Measurements from ENCODE around the gene UPK3BL1. TPM values are rescaled to one million over a fixed set of nuclear protein-coding genes. Genes with fewer than 3 reads are reported as not detected.
"Not testable (repeated sequence)": the region's sequence is repeated elsewhere in the genome, so short reads cannot be mapped to it uniquely, and the experiment has no call there.

The UPK3BL1 gene
- total and polyA plus RNA-seq, 2 donors (not counting 1 experiment from before 2014, with no cell fraction given), result 2.3 to 5.4 TPM

- H3K4me3 ChIP-seq (replicated peaks in 1 of 4; ENCODE audit: control extremely low read depth in 1 of 4, insufficient read depth in 1 of 4, low read depth in 3 of 4, low read length in 4 of 4); H3K4me1 ChIP-seq (ENCODE audit: control insufficient read depth, extremely low read depth, insufficient read depth, low read length); H3K4me2 ChIP-seq (ENCODE audit: extremely low read depth, insufficient read depth, low read length): not testable (repeated sequence)
Observed at GRCh38 chr7:102606848-102607247, 35.7 kb downstream of the UPK3BL1 start.

GRCh38 chr7:102604431-102605145, 38.0 kb downstream of the UPK3BL1 start:
- H4K20me1 ChIP-seq (ENCODE audit: control insufficient read depth, extremely low read depth, insufficient read depth, low read length); H3K9me3 ChIP-seq (ENCODE audit: control insufficient read depth, insufficient read depth, low read depth, low read length); H3K27me3 ChIP-seq (ENCODE audit: control insufficient read depth, insufficient read depth, low read length); DNase-seq (ENCODE audit: low read depth in 2 of 2); H3K79me2 ChIP-seq (ENCODE audit: control insufficient read depth, insufficient read depth, low read length); H3K9ac ChIP-seq (ENCODE audit: insufficient read depth, low read length); H2AFZ ChIP-seq (ENCODE audit: low read length); H3K4me3 ChIP-seq (replicated peaks in 1 of 4; ENCODE audit: control extremely low read depth in 1 of 4, insufficient read depth in 1 of 4, low read depth in 3 of 4, low read length in 4 of 4); H3K27ac ChIP-seq (ENCODE audit: insufficient read depth, low read length); H3K4me2 ChIP-seq (ENCODE audit: extremely low read depth, insufficient read depth, low read length); H3K36me3 ChIP-seq (ENCODE audit: control insufficient read depth, insufficient read depth, low read length); H3K4me1 ChIP-seq (ENCODE audit: control insufficient read depth, extremely low read depth, insufficient read depth, low read length): not testable (repeated sequence)

More at GRCh38 chr7:102606848-102607247, 35.7 kb downstream of the UPK3BL1 start:
- H3K27me3 ChIP-seq (ENCODE audit: control insufficient read depth, insufficient read depth, low read length); H3K79me2 ChIP-seq (ENCODE audit: control insufficient read depth, insufficient read depth, low read length); H3K27ac ChIP-seq (ENCODE audit: insufficient read depth, low read length); H3K9me3 ChIP-seq (ENCODE audit: control insufficient read depth, insufficient read depth, low read depth, low read length); H4K20me1 ChIP-seq (ENCODE audit: control insufficient read depth, extremely low read depth, insufficient read depth, low read length); H2AFZ ChIP-seq (ENCODE audit: low read length); H3K36me3 ChIP-seq (ENCODE audit: control insufficient read depth, insufficient read depth, low read length); H3K9ac ChIP-seq (ENCODE audit: insufficient read depth, low read length); DNase-seq (ENCODE audit: low read depth in 2 of 2): not testable (repeated sequence)

DNA sequence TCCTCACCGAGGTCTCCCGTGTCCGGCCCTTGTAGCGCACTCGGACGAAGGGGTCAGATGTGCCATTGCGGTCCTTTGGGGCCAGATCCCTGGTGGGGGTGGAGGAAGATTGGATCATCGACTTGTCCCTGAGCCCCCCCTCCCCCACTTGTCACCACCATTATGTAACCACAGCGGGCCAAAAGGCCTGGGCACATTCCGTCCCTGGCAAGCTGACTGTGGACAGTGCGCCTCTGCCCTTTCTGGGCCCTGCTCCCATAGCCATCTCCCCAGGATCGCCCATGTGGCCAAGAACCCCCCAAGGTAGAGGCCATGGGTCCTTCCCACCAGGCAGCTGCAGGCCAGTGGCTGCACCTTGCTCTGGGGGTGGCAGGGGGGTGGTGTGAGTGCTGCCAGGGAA, 40.3 kb downstream of the UPK3BL1 start:
- not testable (repeated sequence) for DNase-seq (ENCODE audit: low read depth in 2 of 2)

DNA sequence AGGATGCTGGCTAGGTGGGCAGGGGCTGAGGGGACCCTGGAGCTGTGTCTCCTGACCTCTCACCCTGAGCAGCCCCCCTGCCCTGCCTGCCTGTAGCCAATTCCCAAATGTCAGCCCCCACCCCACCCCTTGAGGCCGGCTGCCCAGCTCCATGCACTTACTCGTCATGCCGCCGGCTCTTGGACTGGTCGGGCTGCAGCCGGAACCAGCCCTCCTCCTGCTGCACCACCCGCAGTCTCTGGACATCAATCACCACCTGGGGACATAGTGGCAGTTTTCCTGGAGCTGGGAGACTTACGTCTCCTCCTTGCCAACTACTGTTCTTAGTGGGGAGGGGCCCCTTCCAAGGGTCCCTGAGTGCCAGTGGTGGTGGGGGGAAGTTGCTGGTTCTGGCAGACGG, 42.9 kb downstream of the UPK3BL1 start:
- not testable (repeated sequence) for H3K4me2 ChIP-seq (ENCODE audit: extremely low read depth, insufficient read depth, low read length); DNase-seq (ENCODE audit: low read depth in 2 of 2); H3K9ac ChIP-seq (ENCODE audit: insufficient read depth, low read length); H3K4me1 ChIP-seq (ENCODE audit: control insufficient read depth, extremely low read depth, insufficient read depth, low read length); H3K27me3 ChIP-seq (ENCODE audit: control insufficient read depth, insufficient read depth, low read length); H3K36me3 ChIP-seq (ENCODE audit: control insufficient read depth, insufficient read depth, low read length); H2AFZ ChIP-seq (ENCODE audit: low read length); H3K79me2 ChIP-seq (ENCODE audit: control insufficient read depth, insufficient read depth, low read length); H4K20me1 ChIP-seq (ENCODE audit: control insufficient read depth, extremely low read depth, insufficient read depth, low read length); H3K4me3 ChIP-seq (replicated peaks in 1 of 4; ENCODE audit: control extremely low read depth in 1 of 4, insufficient read depth in 1 of 4, low read depth in 3 of 4, low read length in 4 of 4); H3K9me3 ChIP-seq (ENCODE audit: control insufficient read depth, insufficient read depth, low read depth, low read length); H3K27ac ChIP-seq (ENCODE audit: insufficient read depth, low read length)

More for the DNA sequence above, 40.3 kb downstream of the UPK3BL1 start:
- not testable (repeated sequence) for H3K36me3 ChIP-seq (ENCODE audit: control insufficient read depth, insufficient read depth, low read length); H3K4me1 ChIP-seq (ENCODE audit: control insufficient read depth, extremely low read depth, insufficient read depth, low read length); H2AFZ ChIP-seq (ENCODE audit: low read length); H4K20me1 ChIP-seq (ENCODE audit: control insufficient read depth, extremely low read depth, insufficient read depth, low read length); H3K9ac ChIP-seq (ENCODE audit: insufficient read depth, low read length); H3K79me2 ChIP-seq (ENCODE audit: control insufficient read depth, insufficient read depth, low read length); H3K27me3 ChIP-seq (ENCODE audit: control insufficient read depth, insufficient read depth, low read length); H3K4me3 ChIP-seq (replicated peaks in 1 of 4; ENCODE audit: control extremely low read depth in 1 of 4, insufficient read depth in 1 of 4, low read depth in 3 of 4, low read length in 4 of 4); H3K4me2 ChIP-seq (ENCODE audit: extremely low read depth, insufficient read depth, low read length); H3K9me3 ChIP-seq (ENCODE audit: control insufficient read depth, insufficient read depth, low read depth, low read length); H3K27ac ChIP-seq (ENCODE audit: insufficient read depth, low read length)

- DNase-seq (ENCODE audit: low read depth in 2 of 2); H3K27me3 ChIP-seq (ENCODE audit: control insufficient read depth, insufficient read depth, low read length); H3K9ac ChIP-seq (ENCODE audit: insufficient read depth, low read length); H4K20me1 ChIP-seq (ENCODE audit: control insufficient read depth, extremely low read depth, insufficient read depth, low read length); H3K9me3 ChIP-seq (ENCODE audit: control insufficient read depth, insufficient read depth, low read depth, low read length); H3K79me2 ChIP-seq (ENCODE audit: control insufficient read depth, insufficient read depth, low read length); H3K36me3 ChIP-seq (ENCODE audit: control insufficient read depth, insufficient read depth, low read length); H3K4me2 ChIP-seq (ENCODE audit: extremely low read depth, insufficient read depth, low read length); H3K4me1 ChIP-seq (ENCODE audit: control insufficient read depth, extremely low read depth, insufficient read depth, low read length); H3K27ac ChIP-seq (ENCODE audit: insufficient read depth, low read length); H3K4me3 ChIP-seq (replicated peaks in 1 of 4; ENCODE audit: control extremely low read depth in 1 of 4, insufficient read depth in 1 of 4, low read depth in 3 of 4, low read length in 4 of 4); H2AFZ ChIP-seq (ENCODE audit: low read length): not testable (repeated sequence)
Observed at GRCh38 chr7:102596036-102596435, 46.6 kb downstream of the UPK3BL1 start.

GRCh38 chr7:102593637-102594334, 48.8 kb downstream of the UPK3BL1 start:
- not testable (repeated sequence) for DNase-seq (ENCODE audit: low read depth in 2 of 2); H3K4me3 ChIP-seq (replicated peaks in 1 of 4; ENCODE audit: control extremely low read depth in 1 of 4, insufficient read depth in 1 of 4, low read depth in 3 of 4, low read length in 4 of 4); H3K9ac ChIP-seq (ENCODE audit: insufficient read depth, low read length); H3K4me1 ChIP-seq (ENCODE audit: control insufficient read depth, extremely low read depth, insufficient read depth, low read length); H3K9me3 ChIP-seq (ENCODE audit: control insufficient read depth, insufficient read depth, low read depth, low read length); H2AFZ ChIP-seq (ENCODE audit: low read length); H3K27ac ChIP-seq (ENCODE audit: insufficient read depth, low read length); H3K36me3 ChIP-seq (ENCODE audit: control insufficient read depth, insufficient read depth, low read length); H3K27me3 ChIP-seq (ENCODE audit: control insufficient read depth, insufficient read depth, low read length); H4K20me1 ChIP-seq (ENCODE audit: control insufficient read depth, extremely low read depth, insufficient read depth, low read length); H3K4me2 ChIP-seq (ENCODE audit: extremely low read depth, insufficient read depth, low read length); H3K79me2 ChIP-seq (ENCODE audit: control insufficient read depth, insufficient read depth, low read length)

Data from fibroblast of lung (primary cell).